ENCODE data around the gene IL1RAP. TPM values are rescaled to one million over a fixed set of nuclear protein-coding genes. Genes with fewer than 3 reads are reported as not detected.

IL1RAP gene
- total and polyA plus RNA-seq, 2 experiments from 2014 or later: 3.6 to 5.0 TPM

GRCh38 chr3:190658106-190658505, 144.2 kb downstream of the IL1RAP start:
- Histone ChIP-seq H2AFZ (no peak overlapping the region), H4K20me1 (replicated peaks; ENCODE audit: insufficient read depth) (no peaks in the 10 kb centered on the region), H3K27ac (ENCODE audit: low read depth) (no peak overlapping the region), H3K4me3 (no peak overlapping the region), H3K4me1 (ENCODE audit: insufficient read depth) (no peaks in the 10 kb centered on the region), H3K9me2 (ENCODE audit: insufficient read depth) (no peaks in the 10 kb centered on the region), H3K27me3 (ENCODE audit: insufficient read depth) (no peaks in the 10 kb centered on the region), H3K36me3 (ENCODE audit: insufficient read depth) (0 out of 2 replicates have a peak, but pooled peaks cover 3% of the 10 kb centered on the region), H3K4me2 (no peak overlapping the region), H3K79me2 (replicated peaks; ENCODE audit: insufficient read depth) (no peaks in the 10 kb centered on the region), H3F3A (replicated peaks; ENCODE audit: low read depth) (no peaks in the 10 kb centered on the region)
- ATAC-seq (no peak), DNase-seq (ENCODE audit: low spot score) (no peak)
- no peak overlapping the region for H3K27ac Mint-ChIP-seq
- no peaks in the 10 kb centered on the region for H3K4me1 Mint-ChIP-seq
- H3K27me3 Mint-ChIP-seq (ENCODE audit: insufficient read depth, low read depth, poor library complexity): no peaks in the 10 kb centered on the region
- H3K36me3 Mint-ChIP-seq (ENCODE audit: low read depth): no peaks in the 10 kb centered on the region
- no peaks in the 10 kb centered on the region for H3K9me3 Mint-ChIP-seq
- no peak overlapping the region for H3K4me3 Mint-ChIP-seq
- no peak for TF ChIP-seq JUNB (IDR thresholded peaks at IDR 0.05; ENCODE audit: unreplicated experiment)
- no peak for TF ChIP-seq CTCF (conservative IDR thresholded peaks at IDR 0.05; ENCODE audit: low read depth in 2 of 2)
- no peak for TF ChIP-seq ZNF462 (CRISPR knock-in tag; IDR thresholded peaks at IDR 0.05)
- TF ChIP-seq EZH2 (IDR thresholded peaks at IDR 0.05; ENCODE audit: low read depth, unreplicated experiment): no peak
- TF ChIP-seq POLR2AphosphoS5 (IDR thresholded peaks at IDR 0.05; ENCODE audit: low read depth): no peak
- TF ChIP-seq ZNF331 (CRISPR knock-in tag; IDR thresholded peaks at IDR 0.05; ENCODE audit: low read depth): no peak
- no peak for TF ChIP-seq ZNF114 (CRISPR knock-in tag; IDR thresholded peaks at IDR 0.05)
- no peak for TF ChIP-seq EZH2phosphoT487 (IDR thresholded peaks at IDR 0.05; ENCODE audit: unreplicated experiment)
- no peak for TF ChIP-seq NANOG (IDR thresholded peaks at IDR 0.05; ENCODE audit: borderline replicate concordance)
- no peak for TF ChIP-seq CREB1 (CRISPR knock-in tag; IDR thresholded peaks at IDR 0.05; ENCODE audit: low read depth)
- TF ChIP-seq REST (IDR thresholded peaks at IDR 0.05; ENCODE audit: unreplicated experiment): no peak
- no peak for TF ChIP-seq ETS1 (IDR thresholded peaks at IDR 0.05)
- TF ChIP-seq STAT1 (IDR thresholded peaks at IDR 0.05; ENCODE audit: unreplicated experiment): no peak
